Astrocyte (in vitro differentiated cells and primary cell): Measurements from ENCODE around the gene HOXA10. TPM values are rescaled to one million over a fixed set of nuclear protein-coding genes. Genes with fewer than 3 reads are reported as not detected.

Source experiments
- DNase-seq: peaks from one replicate; pipeline ENCODE4 v3.0.0-alpha.2; 2010; ENCODE audit warnings: low read depth
- FAIRE-seq: peaks from 2 replicates; lab custom pipeline; 2011; peaks lifted over from hg19 to GRCh38; lab: Jason Lieb, UNC
- H2AFZ ChIP-seq: 2 replicates; pipeline ENCODE4 v1.6.0; 2012; ENCODE audit warnings: low read depth, low read length, inconsistent platforms
- H3K27ac ChIP-seq: 2 replicates; pipeline ENCODE4 v1.5.1; 2011; ENCODE audit warnings: low read depth, low read length, inconsistent platforms
- H3K27me3 ChIP-seq: 2 replicates; pipeline ENCODE4 v1.6.0; 2011; ENCODE audit warnings: low read length, inconsistent platforms; ENCODE audit not compliant: insufficient read depth
- H3K36me3 ChIP-seq: 2 replicates; pipeline ENCODE4 v1.5.1; 2011; ENCODE audit warnings: low read length, inconsistent platforms; ENCODE audit not compliant: insufficient read depth
- H3K4me1 ChIP-seq: 2 replicates; pipeline ENCODE4 v1.5.1; 2011; ENCODE audit warnings: low read length, inconsistent platforms; ENCODE audit not compliant: insufficient read depth
- H3K4me2 ChIP-seq: 2 replicates; pipeline ENCODE4 v1.6.0; 2012; ENCODE audit warnings: low read length, inconsistent platforms
- H3K4me3 ChIP-seq: 2 replicates; pipeline ENCODE4 v1.5.1; 2011; ENCODE audit warnings: low read depth, mild to moderate bottlenecking, low read length, inconsistent platforms; ENCODE audit not compliant: insufficient read depth
- H3K79me2 ChIP-seq: 2 replicates; pipeline ENCODE4 v1.6.0; 2012; ENCODE audit warnings: mild to moderate bottlenecking, low read length, inconsistent platforms; ENCODE audit not compliant: insufficient read depth
- H3K9ac ChIP-seq: 2 replicates; pipeline ENCODE4 v1.6.0; 2012; ENCODE audit warnings: mild to moderate bottlenecking, low read length, inconsistent platforms
- H3K9me3 ChIP-seq: 2 replicates; pipeline ENCODE4 v1.5.1; 2012; ENCODE audit warnings: low read depth, mild to moderate bottlenecking, low read length, inconsistent platforms; ENCODE audit not compliant: insufficient read depth
- H4K20me1 ChIP-seq: 2 replicates; pipeline ENCODE4 v1.6.0; 2012; ENCODE audit warnings: low read length, inconsistent platforms; ENCODE audit not compliant: insufficient read depth
- H3K27ac Mint-ChIP-seq: one replicate; pipeline ENCODE4 v1.8.0; 2021; ENCODE audit warnings: mild to moderate bottlenecking, mixed read lengths; ENCODE audit not compliant: unreplicated experiment
- H3K27me3 Mint-ChIP-seq: one replicate; pipeline ENCODE4 v1.8.0; 2021; ENCODE audit warnings: low read depth, mixed read lengths; ENCODE audit not compliant: unreplicated experiment
- H3K36me3 Mint-ChIP-seq: one replicate; pipeline ENCODE4 v1.8.0; 2021; ENCODE audit warnings: low read depth, mixed read lengths; ENCODE audit not compliant: unreplicated experiment
- H3K4me1 Mint-ChIP-seq: one replicate; pipeline ENCODE4 v1.8.0; 2021; ENCODE audit warnings: low read depth, mixed read lengths; ENCODE audit not compliant: unreplicated experiment
- H3K4me3 Mint-ChIP-seq: one replicate; pipeline ENCODE4 v1.8.0; 2021; ENCODE audit warnings: mild to moderate bottlenecking, moderate library complexity, mixed read lengths; ENCODE audit not compliant: unreplicated experiment
- H3K9me3 Mint-ChIP-seq: one replicate; pipeline ENCODE4 v1.8.0; 2021; ENCODE audit warnings: mild to moderate bottlenecking, mixed read lengths; ENCODE audit not compliant: unreplicated experiment
- CTCF ChIP-seq: IDR thresholded peaks from 2 replicates; pipeline ENCODE4 v1.5.1; 2011; ENCODE audit warnings: low read depth, mild to moderate bottlenecking, inconsistent platforms, low read length, moderate library complexity; ENCODE audit not compliant: insufficient read depth
- EZH2 ChIP-seq: IDR thresholded peaks from 2 replicates; pipeline ENCODE4 v1.6.1; 2012; ENCODE audit warnings: mild to moderate bottlenecking, low read length, inconsistent platforms; ENCODE audit not compliant: insufficient read depth
- total RNA-seq: library from RNA; stranded (reverse); gene quantifications from 2 replicates; pipeline ENCODE4 v1.2.1, GENCODE V29; 2021

HOXA10 gene
- total RNA-seq, 1 donor from 2014 or later: not detected

- H3K36me3 Mint-ChIP-seq: no peaks in the 10 kb centered on the region
- no peak overlapping the region for H3K4me2 ChIP-seq
- H3K27me3 Mint-ChIP-seq: peaks cover 89% of the 10 kb centered on the region
- peaks cover 8% of the 10 kb centered on the region for H3K9me3 ChIP-seq
- DNase-seq (no peak), FAIRE-seq (no peak)
- no peak overlapping the region for H3K4me3 ChIP-seq
- no peaks in the 10 kb centered on the region for H3K4me1 Mint-ChIP-seq
- H3K27ac Mint-ChIP-seq: no peak overlapping the region
- H3K36me3 ChIP-seq: no peaks in the 10 kb centered on the region
- H3K27me3 ChIP-seq: peaks cover 96% of the 10 kb centered on the region
- no peak overlapping the region for H3K9ac ChIP-seq
- no peak overlapping the region for H3K4me3 Mint-ChIP-seq
- H3K4me1 ChIP-seq: peaks cover 10% of the 10 kb centered on the region
- TF ChIP-seq EZH2: no peak
- TF ChIP-seq CTCF: no peak
- H3K9me3 Mint-ChIP-seq: peaks cover 21% of the 10 kb centered on the region
- H3K27ac ChIP-seq: no peak overlapping the region
- no peaks in the 10 kb centered on the region for H3K79me2 ChIP-seq
- H4K20me1 ChIP-seq: peaks cover 33% of the 10 kb centered on the region
- no peak overlapping the region for H2AFZ ChIP-seq
Observed at GRCh38 chr7:27202862-27203134, 28.7 kb upstream of the HOXA10 start.

DNA sequence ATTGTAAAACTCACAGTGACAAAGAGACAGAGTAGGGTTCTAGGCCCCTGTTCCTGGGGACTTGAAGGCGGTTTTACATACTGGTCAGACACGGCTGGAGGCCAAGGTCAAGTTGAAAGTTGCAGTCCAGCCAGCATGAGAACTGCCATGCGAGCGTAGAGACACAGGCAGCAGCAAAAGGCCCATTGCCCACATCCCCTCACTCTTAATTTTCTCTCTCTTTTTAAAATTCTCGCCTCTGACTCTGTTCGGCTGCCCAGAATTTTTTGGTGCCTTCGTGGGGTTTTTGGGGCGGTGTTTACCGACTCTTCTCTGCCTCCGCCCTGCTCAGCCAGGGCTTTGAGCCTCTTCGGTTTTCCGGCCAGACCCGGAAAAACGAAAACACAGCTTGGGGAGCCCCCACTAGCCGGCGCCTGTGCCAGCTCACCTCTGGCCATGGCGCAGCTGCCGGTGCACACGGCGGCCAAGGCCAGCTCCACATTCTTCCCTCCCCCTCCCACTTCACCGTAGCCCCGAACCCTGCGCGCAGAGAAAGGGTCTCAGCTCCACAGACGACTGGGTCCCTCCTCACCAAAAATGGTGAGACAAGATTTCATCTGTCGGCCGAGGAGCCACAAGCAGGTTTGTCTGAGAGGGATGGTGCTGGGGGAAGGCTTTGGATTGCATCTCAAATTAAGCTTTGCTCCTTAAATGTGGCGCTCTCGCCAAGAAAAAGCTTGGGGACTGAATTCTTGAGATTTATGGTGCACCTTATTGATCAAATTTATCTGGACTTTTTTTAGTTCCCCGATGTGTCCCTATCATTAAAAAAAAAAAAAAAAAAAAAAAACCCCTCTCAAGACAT is 28.1 kb upstream of the HOXA10 start:
- DNase-seq: no peak
- TF ChIP-seq CTCF (no peak), EZH2 (peak; percentile 28)
- no peak overlapping the region for H3K27ac ChIP-seq
- no peak overlapping the region for H3K4me2 ChIP-seq
- no peaks in the 10 kb centered on the region for H3K36me3 ChIP-seq
- Mint-ChIP-seq H3K36me3 (no peaks in the 10 kb centered on the region), H3K4me3 (no peak overlapping the region), H3K27ac (peak overlapping the region; percentile 47), H3K27me3 (peaks cover 89% of the 10 kb centered on the region), H3K9me3 (peaks cover 23% of the 10 kb centered on the region), H3K4me1 (no peaks in the 10 kb centered on the region)
- H3K27me3 ChIP-seq: peaks cover 96% of the 10 kb centered on the region
- no peak overlapping the region for H3K9ac ChIP-seq
- no peak overlapping the region for H3K4me3 ChIP-seq
- H3K9me3 ChIP-seq: peaks cover 8% of the 10 kb centered on the region
- no peaks in the 10 kb centered on the region for H3K79me2 ChIP-seq
- no peak for FAIRE-seq
- peaks cover 10% of the 10 kb centered on the region for H3K4me1 ChIP-seq
- H2AFZ ChIP-seq: no peak overlapping the region
- H4K20me1 ChIP-seq: peaks cover 37% of the 10 kb centered on the region

DNA sequence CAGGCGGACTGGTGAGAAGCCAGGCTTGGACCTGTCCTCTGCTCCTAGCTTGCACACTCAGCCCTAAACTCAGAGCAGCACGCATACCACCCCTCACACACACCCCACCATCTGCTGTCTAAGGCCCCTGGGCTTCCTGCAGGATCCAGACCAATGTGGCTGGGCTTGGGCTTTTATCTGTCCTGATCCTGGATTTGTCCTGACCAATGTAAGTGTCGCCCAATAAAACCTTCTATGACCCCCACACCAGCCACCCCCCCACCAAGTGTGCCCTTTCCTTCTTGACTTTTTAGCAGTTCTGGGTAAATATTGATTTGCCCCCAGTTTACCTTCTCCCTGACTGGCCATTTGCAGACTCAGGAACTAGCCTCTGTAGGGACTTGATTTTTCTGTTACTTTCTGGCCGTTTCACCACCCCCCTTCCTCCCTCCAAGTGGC is 27.5 kb upstream of the HOXA10 start:
- Histone ChIP-seq H3K4me2 (peak overlapping the region; percentile 19), H2AFZ (no peak overlapping the region), H3K9ac (no peak overlapping the region), H3K79me2 (no peaks in the 10 kb centered on the region), H3K4me1 (peaks cover 10% of the 10 kb centered on the region), H3K36me3 (no peaks in the 10 kb centered on the region), H3K9me3 (peaks cover 8% of the 10 kb centered on the region), H4K20me1 (peaks cover 37% of the 10 kb centered on the region), H3K27me3 (peaks cover 95% of the 10 kb centered on the region), H3K4me3 (no peak overlapping the region), H3K27ac (no peak overlapping the region)
- H3K36me3 Mint-ChIP-seq: no peaks in the 10 kb centered on the region
- H3K27me3 Mint-ChIP-seq: peaks cover 90% of the 10 kb centered on the region
- DNase-seq: no peak
- FAIRE-seq: no peak
- no peak overlapping the region for H3K4me3 Mint-ChIP-seq
- H3K9me3 Mint-ChIP-seq: peaks cover 23% of the 10 kb centered on the region
- TF ChIP-seq CTCF (no peak), EZH2 (no peak)
- peak overlapping the region; percentile 47 for H3K27ac Mint-ChIP-seq
- no peaks in the 10 kb centered on the region for H3K4me1 Mint-ChIP-seq
